ENCODE results near the gene RRP1. TPM values are rescaled to one million over a fixed set of nuclear protein-coding genes. Genes with fewer than 3 reads are reported as not detected.

The RRP1 gene
- total RNA-seq, 1 donor from 2014 or later, result 19.0 TPM

GRCh38 chr21:43755820-43756594 is 33.4 kb upstream of the RRP1 start:
- Histone ChIP-seq H3K4me3 (no peak overlapping the region), H3K27me3 (no peaks in the 10 kb centered on the region), H3K36me3 (peaks cover 80% of the 10 kb centered on the region), H3K27ac (no peak overlapping the region), H3K4me1 (peaks cover 15% of the 10 kb centered on the region), H3K9me3 (no peaks in the 10 kb centered on the region)
- TF ChIP-seq CTCF (IDR thresholded peaks at IDR 0.05), result no peak
- no peak for ATAC-seq
- intact Hi-C loops (cut with DNase I), result no loop called here
- no peak for DNase-seq

- ATAC-seq, result peak; percentile 42
- H3K4me1 ChIP-seq, result peaks cover 15% of the 10 kb centered on the region
- no peak overlapping the region for H3K4me3 ChIP-seq
- no peaks in the 10 kb centered on the region for H3K27me3 ChIP-seq
- intact Hi-C loops (cut with DNase I), result no loop called here
- H3K36me3 ChIP-seq, result peaks cover 78% of the 10 kb centered on the region
- H3K27ac ChIP-seq, result peak overlapping the region; percentile 71
- no peaks in the 10 kb centered on the region for H3K9me3 ChIP-seq
- TF ChIP-seq CTCF (IDR thresholded peaks at IDR 0.05), result no peak
- no peak for DNase-seq
These were observed 31.8 kb upstream of the RRP1 start for GRCh38 chr21:43757601-43758000.

DNA sequence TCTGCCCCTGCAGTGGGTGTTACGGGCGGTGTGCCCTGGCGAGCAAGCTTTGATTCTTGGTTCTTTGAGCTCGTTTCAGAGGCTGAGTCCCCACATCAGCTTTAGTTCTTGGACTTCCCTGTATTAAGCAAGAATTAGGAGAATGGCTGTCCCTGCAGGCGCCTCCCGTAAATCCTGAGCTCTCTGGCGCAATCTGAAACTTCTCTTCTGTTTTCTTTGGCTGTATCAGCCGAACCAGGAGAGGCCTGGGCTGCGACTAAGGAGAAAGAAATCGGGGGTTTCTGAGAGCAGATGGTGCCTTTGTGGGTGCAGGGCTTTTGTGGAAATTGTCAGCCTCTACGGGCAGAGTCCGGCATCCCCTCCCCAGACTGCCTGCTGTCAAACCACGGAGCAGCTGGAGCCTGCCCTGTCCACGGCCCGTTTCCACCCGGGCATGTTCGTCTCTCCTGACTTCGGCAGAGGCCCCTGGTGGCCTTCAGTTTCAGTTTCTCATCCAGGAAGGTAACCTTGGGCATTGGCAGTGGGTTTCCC is 31.2 kb upstream of the RRP1 start:
- Histone ChIP-seq H3K36me3 (peaks cover 73% of the 10 kb centered on the region), H3K9me3 (no peaks in the 10 kb centered on the region), H3K27me3 (no peaks in the 10 kb centered on the region), H3K4me1 (peaks cover 15% of the 10 kb centered on the region), H3K27ac (peak overlapping the region; percentile 71), H3K4me3 (no peak overlapping the region)
- ATAC-seq (peak; percentile 56), DNase-seq (no peak)
- intact Hi-C loops (cut with DNase I), result no loop called here
- no peak for TF ChIP-seq CTCF (IDR thresholded peaks at IDR 0.05)

GRCh38 chr21:43758811-43759210 is 30.6 kb upstream of the RRP1 start:
- H3K9me3 ChIP-seq, result no peaks in the 10 kb centered on the region
- peak overlapping the region; percentile 71 for H3K27ac ChIP-seq
- no peak for DNase-seq
- no peak for TF ChIP-seq CTCF (IDR thresholded peaks at IDR 0.05)
- no peak for ATAC-seq
- H3K27me3 ChIP-seq, result no peaks in the 10 kb centered on the region
- intact Hi-C loops (cut with DNase I), result no loop called here
- peaks cover 15% of the 10 kb centered on the region for H3K4me1 ChIP-seq
- H3K4me3 ChIP-seq, result no peak overlapping the region
- peaks cover 67% of the 10 kb centered on the region for H3K36me3 ChIP-seq

DNA sequence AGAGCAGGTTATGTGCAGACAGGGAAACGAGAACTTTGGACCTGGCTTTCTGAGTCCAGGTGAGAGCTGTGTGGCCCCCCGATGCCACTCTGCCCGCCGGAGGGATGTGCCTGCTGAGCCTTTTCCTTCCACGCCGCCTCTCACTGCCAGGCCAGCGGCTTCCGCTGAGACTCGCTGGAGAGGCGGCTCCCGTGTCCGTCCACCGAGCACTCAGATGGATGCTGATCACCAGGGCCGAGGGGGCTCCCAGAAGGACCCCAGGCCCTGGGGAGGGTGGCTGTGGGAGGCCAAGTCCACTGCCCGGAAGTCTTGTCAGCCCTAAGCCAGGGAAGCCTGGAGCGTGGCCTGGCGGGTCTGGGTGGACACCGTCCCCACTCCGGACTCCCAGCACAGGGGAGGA is 29.7 kb upstream of the RRP1 start:
- Histone ChIP-seq H3K4me1 (peaks cover 15% of the 10 kb centered on the region), H3K9me3 (no peaks in the 10 kb centered on the region), H3K27me3 (no peaks in the 10 kb centered on the region), H3K4me3 (no peak overlapping the region), H3K27ac (no peak overlapping the region), H3K36me3 (peaks cover 58% of the 10 kb centered on the region)
- no peak for DNase-seq
- ATAC-seq, result no peak
- TF ChIP-seq CTCF (IDR thresholded peaks at IDR 0.05), result no peak
- intact Hi-C loops (cut with DNase I), result no loop called here

All from upper lobe of right lung (tissue), 1 donor.